Neural progenitor cell (in vitro differentiated cells): ENCODE data around the gene ARL6IP5. TPM values are rescaled to one million over a fixed set of nuclear protein-coding genes. Genes with fewer than 3 reads are reported as not detected.

Experiments used
- DNase-seq: peaks from one replicate; pipeline ENCODE4 v3.0.0-alpha.2; 2016; ENCODE audit warnings: low spot score
- H2AFZ ChIP-seq: fragments of 200-600 bp; sonication (generic); replicated peaks from 2 replicates; pipeline ENCODE4 v1.6.1; 2016; ENCODE audit warnings: antibody characterized with exemption
- H3F3A ChIP-seq: fragments of 200-600 bp; sonication (generic); 2 replicates; pipeline ENCODE4 v1.6.1; 2016; ENCODE audit warnings: antibody characterized with exemption, low read depth
- H3K27ac ChIP-seq: fragments of 200-600 bp; sonication (generic); 2 replicates; pipeline ENCODE4 v1.5.1; 2016; ENCODE audit warnings: mild to moderate bottlenecking
- H3K27me3 ChIP-seq: fragments of 200-600 bp; sonication (generic); 2 replicates; pipeline ENCODE4 v1.6.1; 2016; ENCODE audit warnings: mild to moderate bottlenecking, moderate library complexity
- H3K36me3 ChIP-seq: fragments of 200-600 bp; sonication (generic); 2 replicates; pipeline ENCODE4 v1.5.1; 2016
- H3K4me1 ChIP-seq: fragments of 200-600 bp; sonication (generic); 2 replicates; pipeline ENCODE4 v1.6.1; 2016; ENCODE audit warnings: mixed run types
- H3K4me2 ChIP-seq: fragments of 200-600 bp; sonication (generic); 2 replicates; pipeline ENCODE4 v1.6.1; 2016
- H3K4me3 ChIP-seq: fragments of 200-600 bp; sonication (generic); 2 replicates; pipeline ENCODE4 v1.5.1; 2016
- H3K79me2 ChIP-seq: fragments of 200-600 bp; sonication (generic); 2 replicates; pipeline ENCODE4 v1.6.1; 2016; ENCODE audit warnings: low read depth
- H3K9ac ChIP-seq: fragments of 200-600 bp; sonication (generic); 2 replicates; pipeline ENCODE4 v1.6.1; 2016
- H3K9me3 ChIP-seq: fragments of 200-600 bp; sonication (generic); 2 replicates; pipeline ENCODE4 v1.5.1; 2016; ENCODE audit warnings: low read depth
- H4K20me1 ChIP-seq: fragments of 200-600 bp; sonication (generic); 2 replicates; pipeline ENCODE4 v1.6.1; 2016; ENCODE audit warnings: low read depth
- H3K27ac Mint-ChIP-seq: 3 replicates; pipeline ENCODE4 v1.8.0; 2021; ENCODE audit warnings: mixed read lengths
- H3K27me3 Mint-ChIP-seq: 2 replicates; pipeline ENCODE4 v1.8.0; 2022; ENCODE audit warnings: low read depth, mild to moderate bottlenecking, inconsistent platforms, moderate library complexity, mixed read lengths; ENCODE audit not compliant: insufficient read depth
- H3K36me3 Mint-ChIP-seq: 3 replicates; pipeline ENCODE4 v1.8.0; 2021; ENCODE audit warnings: mixed read lengths
- H3K4me1 Mint-ChIP-seq: 3 replicates; pipeline ENCODE4 v1.8.0; 2021; ENCODE audit warnings: mixed read lengths
- H3K4me3 Mint-ChIP-seq: 3 replicates; pipeline ENCODE4 v1.8.0; 2021; ENCODE audit warnings: mild to moderate bottlenecking, moderate library complexity, mixed read lengths
- H3K9me3 Mint-ChIP-seq: 3 replicates; pipeline ENCODE4 v1.8.0; 2020; ENCODE audit warnings: mixed read lengths
- CTCF ChIP-seq: fragments of 200-600 bp; sonication (generic); IDR thresholded peaks from 2 replicates; pipeline ENCODE4 v1.5.1; 2017; ENCODE audit warnings: antibody characterized with exemption, mild to moderate bottlenecking
- EZH2 ChIP-seq: fragments of 200-600 bp; sonication (generic); IDR thresholded peaks from 2 replicates; pipeline ENCODE4 v1.6.1; 2017; ENCODE audit warnings: antibody characterized with exemption, mild to moderate bottlenecking, moderate library complexity
- EZH2phosphoT487 ChIP-seq: fragments of 200-600 bp; sonication (generic); IDR thresholded peaks from 2 replicates; pipeline ENCODE4 v1.6.1; 2017; ENCODE audit warnings: antibody characterized with exemption
- total RNA-seq: library from RNA; depleted of rRNA; stranded (reverse); fragments of >200 nt; gene quantifications from 2 replicates; pipeline ENCODE4 v1.2.3, GENCODE V29; 2015; ENCODE audit warnings: low replicate concordance

The ARL6IP5 gene
- total RNA-seq, 1 donor from 2014 or later = 72.4 TPM

GRCh38 chr3:69110941-69111546 is 26.3 kb downstream of the ARL6IP5 start:
- Mint-ChIP-seq H3K4me3 (no peak overlapping the region), H3K27me3 (no peaks in the 10 kb centered on the region), H3K36me3 (no peaks in the 10 kb centered on the region), H3K4me1 (peaks cover 3% of the 10 kb centered on the region), H3K9me3 (no peaks in the 10 kb centered on the region), H3K27ac (no peak overlapping the region)
- no peaks in the 10 kb centered on the region for H3K27me3 ChIP-seq
- no peak overlapping the region for H3K27ac ChIP-seq
- TF ChIP-seq CTCF = no peak
- TF ChIP-seq EZH2 = no peak
- TF ChIP-seq EZH2phosphoT487 = no peak
- no peak overlapping the region for H2AFZ ChIP-seq
- DNase-seq = no peak
- no peaks in the 10 kb centered on the region for H3K79me2 ChIP-seq
- H3K9me3 ChIP-seq = no peaks in the 10 kb centered on the region
- no peak overlapping the region for H3K4me2 ChIP-seq
- no peaks in the 10 kb centered on the region for H3K4me1 ChIP-seq
- no peaks in the 10 kb centered on the region for H3K36me3 ChIP-seq
- H4K20me1 ChIP-seq = no peaks in the 10 kb centered on the region
- H3K9ac ChIP-seq = no peak overlapping the region
- H3F3A ChIP-seq = no peaks in the 10 kb centered on the region
- H3K4me3 ChIP-seq = no peak overlapping the region

GRCh38 chr3:69113536-69113935 is 28.8 kb downstream of the ARL6IP5 start:
- H3K9ac ChIP-seq = no peak overlapping the region
- no peak overlapping the region for H3K27ac Mint-ChIP-seq
- no peaks in the 10 kb centered on the region for H3K36me3 ChIP-seq
- no peak overlapping the region for H3K4me2 ChIP-seq
- no peaks in the 10 kb centered on the region for H3K79me2 ChIP-seq
- H2AFZ ChIP-seq = no peak overlapping the region
- TF ChIP-seq EZH2 (no peak), EZH2phosphoT487 (no peak), CTCF (no peak)
- no peaks in the 10 kb centered on the region for H3K27me3 Mint-ChIP-seq
- no peaks in the 10 kb centered on the region for H3K9me3 ChIP-seq
- no peaks in the 10 kb centered on the region for H3K9me3 Mint-ChIP-seq
- H3K4me3 Mint-ChIP-seq = no peak overlapping the region
- H3K27ac ChIP-seq = no peak overlapping the region
- no peaks in the 10 kb centered on the region for H3K36me3 Mint-ChIP-seq
- no peak for DNase-seq
- H3F3A ChIP-seq = no peaks in the 10 kb centered on the region
- H4K20me1 ChIP-seq = no peaks in the 10 kb centered on the region
- H3K4me3 ChIP-seq = no peak overlapping the region
- H3K4me1 ChIP-seq = no peaks in the 10 kb centered on the region
- H3K27me3 ChIP-seq = no peaks in the 10 kb centered on the region
- H3K4me1 Mint-ChIP-seq = no peaks in the 10 kb centered on the region

- Mint-ChIP-seq H3K27me3 (no peaks in the 10 kb centered on the region), H3K4me1 (no peaks in the 10 kb centered on the region), H3K9me3 (no peaks in the 10 kb centered on the region), H3K4me3 (no peak overlapping the region), H3K27ac (no peak overlapping the region), H3K36me3 (no peaks in the 10 kb centered on the region)
- no peak overlapping the region for H3K9ac ChIP-seq
- no peak overlapping the region for H3K4me2 ChIP-seq
- no peak overlapping the region for H2AFZ ChIP-seq
- no peaks in the 10 kb centered on the region for H3K36me3 ChIP-seq
- no peak overlapping the region for H3K27ac ChIP-seq
- no peak overlapping the region for H3K4me3 ChIP-seq
- no peaks in the 10 kb centered on the region for H3K79me2 ChIP-seq
- H3K9me3 ChIP-seq = no peaks in the 10 kb centered on the region
- no peak for DNase-seq
- TF ChIP-seq CTCF = no peak
- TF ChIP-seq EZH2phosphoT487 = no peak
- no peak for TF ChIP-seq EZH2
- H4K20me1 ChIP-seq = no peaks in the 10 kb centered on the region
- no peaks in the 10 kb centered on the region for H3F3A ChIP-seq
- no peaks in the 10 kb centered on the region for H3K4me1 ChIP-seq
- no peaks in the 10 kb centered on the region for H3K27me3 ChIP-seq
Observed at GRCh38 chr3:69115731-69116130, 31.0 kb downstream of the ARL6IP5 start.
